HK-2 (cell line): ENCODE measurements around the gene CPAMD8.
"Not testable (repeated sequence)": the region's sequence is repeated elsewhere in the genome, so short reads cannot be mapped to it uniquely, and the experiment has no call there.

ENCODE experiments used
- DNase-seq: peaks from one replicate; pipeline ENCODE4 v3.0.0-alpha.2; 2018; ENCODE audit not compliant: unreplicated experiment

Gene CPAMD8

GRCh38 chr19:16946951-16947940, 79.4 kb downstream of the CPAMD8 start:
- no peak for DNase-seq

DNA sequence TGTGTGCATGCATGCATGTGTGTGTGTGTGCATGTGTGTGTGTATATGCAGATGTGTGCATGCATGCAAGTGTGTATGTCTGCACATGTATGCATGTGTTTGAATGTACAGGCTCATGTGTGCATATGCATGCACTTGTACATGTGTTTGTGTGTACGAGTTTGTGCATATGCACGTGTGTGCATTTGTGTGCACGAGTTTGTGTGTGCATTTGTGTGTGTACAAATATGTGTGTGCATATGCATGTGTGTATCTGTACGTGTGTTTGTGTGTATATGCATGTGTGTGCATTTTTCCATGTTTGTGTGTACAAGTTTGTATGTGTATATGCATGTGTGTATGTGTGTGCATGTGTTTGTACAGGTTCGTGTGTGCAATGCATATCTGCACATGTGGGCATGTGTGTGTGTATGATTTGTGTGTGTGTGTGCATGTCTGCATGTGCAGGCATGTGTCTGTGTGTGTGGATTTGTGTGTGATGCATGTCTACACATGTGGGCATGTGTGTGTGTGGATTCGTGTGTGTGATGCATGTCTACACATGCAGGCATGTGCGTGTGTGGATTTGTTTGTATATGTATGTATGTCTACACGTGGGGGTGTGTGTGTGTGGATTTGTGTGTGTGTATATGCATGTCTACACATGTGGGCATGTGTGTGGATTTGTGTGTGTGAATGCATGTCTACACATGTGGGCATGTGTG, 80.7 kb downstream of the CPAMD8 start:
- no peak for DNase-seq

- no peak for DNase-seq
These were observed 81.3 kb downstream of the CPAMD8 start for GRCh38 chr19:16945364-16945714.

- no peak for DNase-seq
These were observed 81.8 kb downstream of the CPAMD8 start for GRCh38 chr19:16944626-16945363.

GRCh38 chr19:16943942-16944625, 82.5 kb downstream of the CPAMD8 start:
- no peak for DNase-seq

GRCh38 chr19:16943090-16943489, 83.5 kb downstream of the CPAMD8 start:
- not testable (repeated sequence) for DNase-seq

DNA sequence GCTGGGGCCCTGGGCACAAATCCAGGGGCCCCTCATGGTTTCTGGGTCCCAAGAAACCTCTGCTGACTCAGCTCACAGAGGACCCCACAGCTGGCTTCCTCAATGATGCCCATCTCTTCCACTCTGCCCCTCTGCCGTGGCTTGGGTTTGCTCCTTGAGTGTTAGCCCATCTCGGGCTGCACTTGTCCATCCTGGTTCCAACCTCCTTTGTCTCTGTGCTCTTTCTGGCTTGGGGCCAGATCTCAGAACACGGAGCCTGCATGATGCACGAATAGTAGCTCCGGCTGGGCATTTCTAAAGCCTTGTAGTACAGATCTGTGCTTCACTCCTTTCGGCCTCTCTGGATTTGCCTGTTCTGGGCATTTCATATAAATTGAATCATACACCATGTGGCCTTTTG, 84.0 kb downstream of the CPAMD8 start:
- DNase-seq: no peak

- no peak for DNase-seq
These were observed 86.0 kb downstream of the CPAMD8 start for GRCh38 chr19:16940626-16941025.

DNA sequence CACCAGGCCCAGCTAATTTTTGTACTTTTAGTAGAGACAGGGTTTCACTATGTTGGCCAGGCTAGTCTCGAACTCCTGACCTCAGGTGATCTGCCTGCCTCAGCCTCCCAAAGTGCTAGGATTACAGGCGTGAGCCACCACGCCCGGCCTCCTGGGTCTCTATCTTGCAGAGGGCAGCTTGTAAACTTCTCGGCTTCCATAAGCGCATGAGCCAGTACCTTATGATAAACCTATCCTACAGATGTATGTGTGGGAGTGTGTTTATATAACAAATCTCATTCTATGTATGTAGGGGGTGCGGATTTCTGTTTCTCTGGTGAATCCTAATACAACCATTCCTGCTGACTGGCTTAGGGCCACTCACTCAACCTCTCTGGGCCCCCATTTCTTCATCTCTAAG, 86.5 kb downstream of the CPAMD8 start:
- DNase-seq: not testable (repeated sequence)

GRCh38 chr19:16938211-16938610, 88.4 kb downstream of the CPAMD8 start:
- no peak for DNase-seq

DNA sequence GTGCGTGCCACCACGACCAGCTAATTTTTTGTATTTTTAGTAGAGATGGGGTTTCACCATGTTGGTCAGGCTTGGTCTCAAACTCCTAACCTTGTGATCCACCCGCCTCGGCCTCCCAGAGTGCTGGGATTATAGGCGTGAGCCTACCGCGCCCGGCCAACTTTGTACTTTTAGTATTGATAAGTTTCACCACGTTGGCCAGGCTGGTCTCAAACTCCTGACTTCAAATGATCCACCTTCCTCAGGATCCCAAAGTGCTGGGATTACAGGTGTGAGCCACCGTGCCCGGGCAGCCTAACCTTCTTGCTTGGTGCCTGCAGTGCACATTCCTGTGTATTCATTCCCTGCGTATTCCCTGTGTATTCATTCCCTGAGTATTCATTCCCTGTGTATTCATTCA, 88.8 kb downstream of the CPAMD8 start:
- not testable (repeated sequence) for DNase-seq

GRCh38 chr19:16936901-16937300, 89.7 kb downstream of the CPAMD8 start:
- no peak for DNase-seq

DNA sequence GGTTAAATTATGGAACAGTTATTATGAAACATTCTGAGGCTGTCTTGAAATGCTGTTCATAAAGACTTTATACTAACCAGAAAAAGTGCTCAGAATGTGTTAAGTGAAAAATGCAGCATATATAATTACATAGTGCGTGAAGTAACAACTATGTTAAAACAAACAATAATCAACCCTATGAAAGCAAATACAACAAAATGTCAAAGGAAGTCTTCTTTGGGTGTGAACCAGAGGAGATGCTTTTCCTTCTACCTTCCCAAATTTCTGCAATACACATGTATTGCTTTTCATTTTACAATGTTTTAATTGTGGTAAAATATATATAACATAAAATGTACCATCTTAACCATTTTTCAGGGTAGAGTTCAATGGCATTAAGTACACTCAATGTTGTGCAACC, 92.1 kb downstream of the CPAMD8 start:
- no peak for DNase-seq

- DNase-seq: no peak
These were observed 95.3 kb downstream of the CPAMD8 start for GRCh38 chr19:16931306-16931705.

DNA sequence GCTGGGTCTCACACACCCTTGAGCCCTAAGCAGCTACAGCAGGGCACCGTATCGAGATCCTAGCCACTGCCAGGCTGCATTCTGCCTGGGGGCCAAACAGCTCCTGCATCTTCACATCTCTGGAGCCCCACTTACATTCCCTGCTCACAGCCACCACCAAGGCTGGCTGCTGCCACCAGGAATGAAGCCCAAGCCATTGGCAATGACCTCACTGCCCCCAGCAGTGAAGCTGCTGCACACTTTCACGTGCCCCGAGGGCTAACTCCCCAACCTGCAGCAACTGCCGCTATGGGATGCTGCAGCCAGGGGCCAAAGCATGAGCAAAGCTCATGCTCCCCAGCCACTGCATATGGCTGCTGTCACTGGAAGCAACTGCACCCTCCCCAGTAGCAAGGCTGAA, 95.9 kb downstream of the CPAMD8 start:
- no peak for DNase-seq

GRCh38 chr19:16928916-16929315, 97.7 kb downstream of the CPAMD8 start:
- no peak for DNase-seq

GRCh38 chr19:16928351-16928750, 98.3 kb downstream of the CPAMD8 start:
- DNase-seq: no peak

DNA sequence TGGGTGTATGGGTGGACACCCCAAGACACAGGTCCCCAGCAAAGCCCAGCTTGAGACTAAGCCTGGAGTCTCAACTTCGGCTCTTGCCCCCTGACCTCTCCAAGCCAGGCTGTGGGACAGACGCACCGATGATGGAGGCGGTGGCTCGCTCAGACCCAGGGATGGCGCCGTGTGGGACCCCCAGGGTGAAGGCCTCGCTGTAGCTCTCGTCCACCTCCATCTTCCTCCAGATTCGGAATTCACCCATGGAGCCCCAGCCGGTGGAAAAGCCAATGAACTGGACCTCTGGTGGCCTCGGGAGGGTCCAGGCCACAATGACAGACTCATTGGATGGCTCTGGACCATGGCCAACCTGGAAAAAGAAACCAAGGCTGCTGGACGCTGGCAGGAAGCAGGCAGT, 98.7 kb downstream of the CPAMD8 start:
- no peak for DNase-seq

- no peak for DNase-seq
These were observed 103.7 kb downstream of the CPAMD8 start for GRCh38 chr19:16922949-16923348.

DNA sequence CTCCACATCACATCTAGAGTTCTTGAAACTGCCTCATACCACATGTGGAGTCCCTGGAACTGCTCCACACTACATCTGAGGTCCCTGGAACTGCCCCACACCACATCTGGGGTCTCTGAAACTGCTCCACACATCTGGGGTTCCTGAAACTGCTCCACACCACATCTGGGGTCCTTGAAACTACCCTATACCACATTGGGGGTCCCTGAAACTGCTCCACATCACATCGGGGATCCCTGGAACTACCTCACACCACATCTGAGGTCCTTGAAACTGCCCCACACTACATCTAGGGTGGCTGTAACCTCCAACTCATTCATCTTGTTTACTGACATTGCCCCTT, 104.0 kb downstream of the CPAMD8 start:
- DNase-seq: no peak

DNA sequence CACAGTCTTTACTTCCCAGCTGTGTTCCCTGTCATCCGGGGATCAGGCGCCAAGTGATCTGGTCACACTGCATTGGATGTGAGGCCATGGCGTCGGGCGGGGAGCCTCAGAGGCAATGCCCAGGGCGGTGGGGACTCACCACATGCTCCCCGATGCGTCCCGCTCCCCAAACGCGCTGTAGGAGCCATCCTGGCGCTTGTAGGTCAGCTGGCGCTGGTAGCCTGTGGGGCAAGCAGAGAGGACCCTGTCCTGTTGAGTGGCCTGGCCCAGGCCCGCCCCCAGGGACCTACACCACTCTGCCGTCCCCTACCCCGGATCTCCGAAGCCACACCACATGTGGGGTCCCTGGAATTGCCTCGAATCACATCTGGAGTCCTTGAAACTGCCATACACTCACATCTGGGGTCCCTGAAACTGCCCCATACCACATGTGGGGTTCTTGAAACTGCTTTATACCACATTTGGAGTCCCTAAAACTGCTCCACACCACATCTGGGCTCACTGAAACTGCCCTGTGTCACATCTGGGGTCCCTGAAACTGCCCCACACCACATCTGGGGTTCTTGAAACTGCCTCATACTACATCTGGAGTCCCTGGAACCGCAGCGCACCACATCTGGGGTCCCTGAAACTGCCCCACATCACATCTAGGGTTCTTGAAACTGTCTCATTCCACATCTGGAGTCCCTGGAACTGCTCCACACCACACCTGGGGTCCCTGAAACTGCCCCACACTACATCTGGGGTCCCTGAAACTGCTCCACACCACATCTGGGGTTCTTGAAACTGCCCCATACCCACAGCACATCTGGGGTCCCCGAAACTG, 104.6 kb downstream of the CPAMD8 start:
- DNase-seq: no peak
